ENCODE data around the gene HACD2. TPM values are rescaled to one million over a fixed set of nuclear protein-coding genes. Genes with fewer than 3 reads are reported as not detected.

The HACD2 gene
- total RNA-seq, 1 experiment from 2014 or later = 27.4 TPM

DNA sequence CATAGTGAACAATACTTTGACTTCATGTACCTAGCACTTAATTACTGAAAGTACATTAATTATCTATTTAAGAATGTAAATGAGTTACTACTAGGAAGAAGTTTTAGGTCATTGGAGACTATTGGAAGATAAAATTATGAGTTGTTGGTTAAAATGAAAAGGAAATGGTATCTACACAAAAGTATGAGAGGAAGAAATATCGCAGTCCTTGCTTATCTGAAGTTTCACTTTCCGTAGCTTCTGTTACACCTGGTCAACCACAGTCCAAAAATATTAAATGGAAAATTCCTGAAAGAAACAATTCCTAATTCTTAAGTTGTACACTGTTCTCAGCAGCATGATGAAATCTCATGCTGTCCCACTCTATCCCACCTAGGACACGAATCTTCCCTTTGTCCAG, 57.8 kb downstream of the HACD2 start:
- no peaks in the 10 kb centered on the region for H4K20me1 ChIP-seq (ENCODE audit: control insufficient read depth, insufficient read depth, insufficient read length)
- Mint-ChIP-seq H3K4me3 (no peak overlapping the region), H3K4me1 (peaks cover 0 to 6% of the 10 kb centered on the region in 2 experiments; a peak in 2 of 4 replicates), H3K27ac (no peak overlapping the region), H3K36me3 (ENCODE audit: insufficient read depth in 1 of 3, low read depth in 3 of 3) (peaks cover 0 to 9% (median 0%) of the 10 kb centered on the region in 3 experiments; a peak in 2 of 7 replicates), H3K9me3 (no peaks in the 10 kb centered on the region), H3K27me3 (ENCODE audit: low read depth) (no peaks in the 10 kb centered on the region)
- no peak overlapping the region for H2AFZ ChIP-seq (ENCODE audit: low read length)
- no peak overlapping the region for H3K23ac ChIP-seq (ENCODE audit: insufficient read length, low read depth, low read length)
- H3K9me3 ChIP-seq (ENCODE audit: control insufficient read depth, low read depth, low read length) = no peaks in the 10 kb centered on the region
- no peak overlapping the region for H3K27ac ChIP-seq (ENCODE audit: insufficient read length, low read depth, low read length)
- DNase-seq = no peak
- no peak overlapping the region for H2BK120ac ChIP-seq (ENCODE audit: low read depth, low read length, poor library complexity, severe bottlenecking)
- no peak overlapping the region for H2BK20ac ChIP-seq (ENCODE audit: low read depth, low read length, poor library complexity, severe bottlenecking)
- H3K27me3 ChIP-seq (ENCODE audit: insufficient read depth, low read length) = no peaks in the 10 kb centered on the region
- TF ChIP-seq, protein P1, sequence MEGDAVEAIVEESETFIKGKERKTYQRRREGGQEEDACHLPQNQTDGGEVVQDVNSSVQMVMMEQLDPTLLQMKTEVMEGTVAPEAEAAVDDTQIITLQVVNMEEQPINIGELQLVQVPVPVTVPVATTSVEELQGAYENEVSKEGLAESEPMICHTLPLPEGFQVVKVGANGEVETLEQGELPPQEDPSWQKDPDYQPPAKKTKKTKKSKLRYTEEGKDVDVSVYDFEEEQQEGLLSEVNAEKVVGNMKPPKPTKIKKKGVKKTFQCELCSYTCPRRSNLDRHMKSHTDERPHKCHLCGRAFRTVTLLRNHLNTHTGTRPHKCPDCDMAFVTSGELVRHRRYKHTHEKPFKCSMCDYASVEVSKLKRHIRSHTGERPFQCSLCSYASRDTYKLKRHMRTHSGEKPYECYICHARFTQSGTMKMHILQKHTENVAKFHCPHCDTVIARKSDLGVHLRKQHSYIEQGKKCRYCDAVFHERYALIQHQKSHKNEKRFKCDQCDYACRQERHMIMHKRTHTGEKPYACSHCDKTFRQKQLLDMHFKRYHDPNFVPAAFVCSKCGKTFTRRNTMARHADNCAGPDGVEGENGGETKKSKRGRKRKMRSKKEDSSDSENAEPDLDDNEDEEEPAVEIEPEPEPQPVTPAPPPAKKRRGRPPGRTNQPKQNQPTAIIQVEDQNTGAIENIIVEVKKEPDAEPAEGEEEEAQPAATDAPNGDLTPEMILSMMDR (conservative IDR thresholded peaks at IDR 0.05) = no peak
- H3K4me2 ChIP-seq (ENCODE audit: insufficient read depth, insufficient read length, low read length) = no peak overlapping the region
- no peak overlapping the region for H4K8ac ChIP-seq (replicated peaks; ENCODE audit: insufficient read length, low read depth, low read length)
- no peaks in the 10 kb centered on the region for H3K79me1 ChIP-seq (ENCODE audit: insufficient read depth, low read depth, low read length, poor library complexity, severe bottlenecking)
- no peak overlapping the region for H3K18ac ChIP-seq (ENCODE audit: insufficient read length, low read depth, low read length)
- no peak overlapping the region for H2BK5ac ChIP-seq (ENCODE audit: insufficient read length, low read length)
- H3K23me2 ChIP-seq (ENCODE audit: insufficient read length, low read depth, low read length, poor library complexity, severe bottlenecking) = no peaks in the 10 kb centered on the region
- no peak overlapping the region for H3K4ac ChIP-seq (ENCODE audit: low read depth, low read length)
- no peaks in the 10 kb centered on the region for H3K4me1 ChIP-seq (ENCODE audit: insufficient read depth, low read length)
- no peak overlapping the region for H2AK5ac ChIP-seq (ENCODE audit: insufficient read length, low read length)
- no peak overlapping the region for H4K5ac ChIP-seq (ENCODE audit: insufficient read length, low read depth, low read length)
- H2BK15ac ChIP-seq (ENCODE audit: low read depth, low read length) = no peak overlapping the region
- H3T11ph ChIP-seq (ENCODE audit: low read length) = no peak overlapping the region
- H3K14ac ChIP-seq (ENCODE audit: insufficient read depth, low read length) = no peak overlapping the region
- no peak overlapping the region for H2BK12ac ChIP-seq (ENCODE audit: insufficient read length, low read depth, low read length)
- no CpG with 5 or more reads among the region's 3 CpGs for WGBS (ENCODE audit: extremely low coverage, insufficient read length, low lambda C conversion rate)
- H3K56ac ChIP-seq (ENCODE audit: insufficient read length, low read depth, low read length) = no peak overlapping the region
- no peaks in the 10 kb centered on the region for H3K79me2 ChIP-seq (ENCODE audit: insufficient read depth, low read length)
- no peak overlapping the region for H4K91ac ChIP-seq (ENCODE audit: insufficient read length, low read depth, low read length)
- no peak overlapping the region for H3K9ac ChIP-seq (ENCODE audit: extremely low read depth, insufficient read length, low read length)

Data from H9 (cell line).